HEK293 (cell line): Measurements from ENCODE around the gene ERG.

Experiments used
- CTCF ChIA-PET: fragments of 350-600 bp; formaldehyde crosslinking; extraction: SDS; loops from one replicate; lab custom pipeline; 2021; ENCODE audit warnings: antibody characterized with exemption; lab: Yijun Ruan, JAX
- POLR2A ChIA-PET: fragments of 300-600 bp; formaldehyde crosslinking; extraction: SDS; loops from one replicate; lab custom pipeline; 2020; ENCODE audit warnings: antibody characterized with exemption, inconsistent platforms; lab: Yijun Ruan, JAX
- H3K27ac ChIP-seq: fragments of 200-500 bp; sonication (Bioruptor generic); 2 replicates; pipeline ENCODE4 v1.5.1; 2014; ENCODE audit warnings: low read depth, low read length, control low read depth, inconsistent platforms; ENCODE audit errors: extremely low read depth
- H3K36me3 ChIP-seq, 2 experiments: fragments of 200-500 bp in 1 of 2; sonication (Bioruptor generic) in 1 of 2; 1 replicate in 1 of 2; 2 replicates in 1 of 2; pipeline ENCODE4 v1.5.1; 2014 to 2017; ENCODE audit warnings: inconsistent platforms in 2 of 2, low read length in 2 of 2; ENCODE audit not compliant: control insufficient read depth in 2 of 2, insufficient read depth in 1 of 2
- H3K4me1 ChIP-seq: fragments of 200-500 bp; sonication (Bioruptor generic); 2 replicates; pipeline ENCODE4 v1.5.1; 2014; ENCODE audit warnings: mild to moderate bottlenecking, low read length, inconsistent platforms; ENCODE audit not compliant: control insufficient read depth, insufficient read depth
- H3K4me3 ChIP-seq: 2 replicates; pipeline ENCODE4 v1.5.1; 2011; ENCODE audit warnings: low read depth, mild to moderate bottlenecking, control low read depth, low read length, moderate library complexity
- H3K9me3 ChIP-seq: fragments of 200-500 bp; sonication (Bioruptor generic); 2 replicates; pipeline ENCODE4 v1.5.1; 2014; ENCODE audit warnings: low read depth, low read length, inconsistent platforms; ENCODE audit not compliant: control insufficient read depth, insufficient read depth
- HOXA7 ChIP-seq: sonication (generic); formaldehyde crosslinking; IDR thresholded peaks from 2 replicates; pipeline ENCODE4 v1.8.1; 2022; ENCODE audit warnings: missing genetic modification reagents, borderline replicate concordance
- REPIN1 ChIP-seq: fragments of 450-650 bp; formaldehyde crosslinking; IDR thresholded peaks from 2 replicates; pipeline ENCODE4 v1.5.1; 2017; ENCODE audit warnings: missing biosample characterization, missing genetic modification characterization, low read depth
- YY2 ChIP-seq: fragments of 450-650 bp; formaldehyde crosslinking; IDR thresholded peaks from 2 replicates; pipeline ENCODE4 v1.5.1; 2016; ENCODE audit warnings: missing biosample characterization, missing genetic modification characterization
- ZBTB11 ChIP-seq: fragments of 450-650 bp; formaldehyde crosslinking; conservative IDR thresholded peaks from 2 replicates; pipeline ENCODE4 v1.5.1; 2016; ENCODE audit warnings: low read depth, missing biosample characterization, missing genetic modification characterization
- ZEB2 ChIP-seq: fragments of 450-650 bp; formaldehyde crosslinking; IDR thresholded peaks from 2 replicates; pipeline ENCODE4 v1.5.1; 2016; ENCODE audit warnings: missing biosample characterization, missing genetic modification characterization
- ZFP37 ChIP-seq: fragments of 450-650 bp; formaldehyde crosslinking; IDR thresholded peaks from 2 replicates; pipeline ENCODE4 v1.5.1; 2016; ENCODE audit warnings: missing biosample characterization, missing genetic modification characterization
- ZNF132 ChIP-seq: fragments of 450-650 bp; formaldehyde crosslinking; IDR thresholded peaks from 2 replicates; pipeline ENCODE4 v1.5.1; 2017; ENCODE audit warnings: missing biosample characterization, missing genetic modification characterization, borderline replicate concordance
- ZNF175 ChIP-seq: fragments of 450-650 bp; formaldehyde crosslinking; IDR thresholded peaks from 2 replicates; pipeline ENCODE4 v1.5.1; 2016; ENCODE audit warnings: missing biosample characterization, missing genetic modification characterization
- ZNF248 ChIP-seq: fragments of 450-650 bp; formaldehyde crosslinking; IDR thresholded peaks from 2 replicates; pipeline ENCODE4 v1.5.1; 2017; ENCODE audit warnings: missing biosample characterization, missing genetic modification characterization
- ZNF280C ChIP-seq: fragments of 450-650 bp; formaldehyde crosslinking; IDR thresholded peaks from 2 replicates; pipeline ENCODE4 v1.5.1; 2016; ENCODE audit warnings: missing biosample characterization, missing genetic modification characterization
- ZNF514 ChIP-seq: fragments of 450-650 bp; formaldehyde crosslinking; IDR thresholded peaks from 2 replicates; pipeline ENCODE4 v1.5.1; 2016; ENCODE audit warnings: missing biosample characterization, missing genetic modification characterization
- ZNF529 ChIP-seq: fragments of 450-650 bp; formaldehyde crosslinking; IDR thresholded peaks from 2 replicates; pipeline ENCODE4 v1.5.1; 2017; ENCODE audit warnings: missing genetic modification characterization, missing biosample characterization; ENCODE audit not compliant: insufficient replicate concordance
- ZNF629 ChIP-seq: fragments of 450-650 bp; formaldehyde crosslinking; IDR thresholded peaks from 2 replicates; pipeline ENCODE4 v1.5.1; 2017; ENCODE audit warnings: missing biosample characterization, missing genetic modification characterization
- ZNF645 ChIP-seq: fragments of 450-650 bp; formaldehyde crosslinking; IDR thresholded peaks from 2 replicates; pipeline ENCODE4; 2016; ENCODE audit warnings: missing biosample characterization, missing genetic modification characterization
- ZNF76 ChIP-seq: fragments of 450-650 bp; formaldehyde crosslinking; IDR thresholded peaks from 2 replicates; pipeline ENCODE4; 2016; ENCODE audit warnings: low read depth, missing biosample characterization, missing genetic modification characterization, borderline replicate concordance
- ZNF785 ChIP-seq: fragments of 450-650 bp; formaldehyde crosslinking; IDR thresholded peaks from 2 replicates; pipeline ENCODE4 v1.5.1; 2016; ENCODE audit warnings: missing biosample characterization, missing genetic modification characterization
- TF ChIP-seq, protein P1 (sequence below): fragments of 450-650 bp; formaldehyde crosslinking; IDR thresholded peaks from 2 replicates; pipeline ENCODE4 v1.5.1; 2017; ENCODE audit warnings: missing biosample characterization, missing genetic modification characterization

ERG gene

DNA sequence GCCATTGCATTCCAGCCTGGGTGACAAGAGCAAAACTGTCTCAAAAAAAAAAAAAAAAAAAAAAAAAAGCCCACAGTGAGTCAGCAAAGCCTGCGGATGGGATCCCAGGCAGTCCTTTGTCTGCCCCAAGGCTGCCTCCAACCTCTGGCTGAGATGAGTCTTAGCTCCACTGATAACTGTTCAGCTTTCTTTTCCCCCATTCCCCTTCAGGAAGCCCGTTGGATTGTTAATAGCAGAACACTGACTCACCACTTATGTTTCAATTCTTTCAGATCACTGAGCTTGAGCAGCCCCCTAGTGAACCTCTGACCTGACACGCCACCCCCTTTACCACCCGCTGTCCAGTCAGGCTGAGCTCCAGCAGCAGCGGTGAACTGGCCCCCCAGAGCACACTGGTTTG, 57.5 kb downstream of the ERG start:
- Histone ChIP-seq H3K4me3 (no peak overlapping the region), H3K36me3 (no peaks in the 10 kb centered on the region)
- CTCF ChIA-PET, result interaction anchor here (0.6 to 1.0 kb wide), 2 partner anchors 107 to 314 kb away, joined by 3 read pairs; no protein-coding TSS in a partner anchor

GRCh38 chr21:38439957-38440356, 58.3 kb downstream of the ERG start:
- Histone ChIP-seq H3K27ac (no peak overlapping the region), H3K9me3 (no peaks in the 10 kb centered on the region), H3K4me1 (no peaks in the 10 kb centered on the region), H3K36me3 (no peaks in the 10 kb centered on the region)
- TF ChIP-seq ZNF280C (tag by site-specific recombination) (no peak), ZNF645 (tag by site-specific recombination) (no peak), ZNF529 (tag by site-specific recombination) (no peak), ZNF629 (tag by site-specific recombination) (no peak), ZNF514 (tag by site-specific recombination) (no peak), ZNF132 (no peak), ZNF76 (no peak), ZBTB11 (tag by site-specific recombination) (no peak)
- TF ChIP-seq, protein P1, sequence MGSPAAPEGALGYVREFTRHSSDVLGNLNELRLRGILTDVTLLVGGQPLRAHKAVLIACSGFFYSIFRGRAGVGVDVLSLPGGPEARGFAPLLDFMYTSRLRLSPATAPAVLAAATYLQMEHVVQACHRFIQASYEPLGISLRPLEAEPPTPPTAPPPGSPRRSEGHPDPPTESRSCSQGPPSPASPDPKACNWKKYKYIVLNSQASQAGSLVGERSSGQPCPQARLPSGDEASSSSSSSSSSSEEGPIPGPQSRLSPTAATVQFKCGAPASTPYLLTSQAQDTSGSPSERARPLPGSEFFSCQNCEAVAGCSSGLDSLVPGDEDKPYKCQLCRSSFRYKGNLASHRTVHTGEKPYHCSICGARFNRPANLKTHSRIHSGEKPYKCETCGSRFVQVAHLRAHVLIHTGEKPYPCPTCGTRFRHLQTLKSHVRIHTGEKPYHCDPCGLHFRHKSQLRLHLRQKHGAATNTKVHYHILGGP, result no peak
- TF ChIP-seq, all 188 proteins: peak for 0
- POLR2A ChIA-PET, result no interaction called here
- CTCF ChIA-PET, result no interaction called here
- no peak overlapping the region for H3K4me3 ChIP-seq

More for the DNA sequence above, 57.5 kb downstream of the ERG start:
- TF ChIP-seq ZNF248 (tag by site-specific recombination), result no peak
- TF ChIP-seq ZFP37, result no peak
- TF ChIP-seq ZEB2, result no peak
- no peak for TF ChIP-seq ZNF785 (tag by site-specific recombination)
- no peak for TF ChIP-seq ZNF175 (tag by site-specific recombination)
- TF ChIP-seq REPIN1 (tag by site-specific recombination), result no peak
- no peak for TF ChIP-seq HOXA7 (CRISPR knock-in tag)
- TF ChIP-seq YY2 (tag by site-specific recombination), result no peak
- POLR2A ChIA-PET, result no interaction called here
- no peaks in the 10 kb centered on the region for H3K9me3 ChIP-seq
- H3K27ac ChIP-seq, result no peak overlapping the region
- no peaks in the 10 kb centered on the region for H3K4me1 ChIP-seq
